ENCODE data around the gene SGCD.

The SGCD gene

DNA sequence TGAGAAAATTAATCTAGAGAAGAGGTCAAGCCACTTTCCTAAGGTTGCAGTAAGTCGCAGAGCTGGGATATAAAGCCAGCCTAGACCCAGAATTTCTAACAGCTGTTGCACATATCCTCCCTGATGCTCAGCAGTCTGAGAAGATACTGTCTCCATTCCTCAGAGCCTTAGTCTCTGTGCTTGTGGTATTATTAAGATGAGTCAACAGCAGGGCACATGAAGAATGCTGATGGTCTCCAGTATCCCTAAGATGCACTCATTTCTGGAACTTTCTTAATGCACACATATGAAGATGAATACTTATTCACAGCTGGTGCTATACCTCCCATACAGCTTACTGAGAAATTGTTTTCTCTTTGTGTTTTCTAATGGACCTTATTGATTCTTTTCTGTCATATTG lies 32.5 kb downstream of the SGCD start:
- no peak for TF ChIP-seq CTCF (IDR thresholded peaks at IDR 0.05; ENCODE audit: low read depth, low read length)
- peak; percentile 44 for DNase-seq (ENCODE audit: extremely low read depth, low read depth)

DNA sequence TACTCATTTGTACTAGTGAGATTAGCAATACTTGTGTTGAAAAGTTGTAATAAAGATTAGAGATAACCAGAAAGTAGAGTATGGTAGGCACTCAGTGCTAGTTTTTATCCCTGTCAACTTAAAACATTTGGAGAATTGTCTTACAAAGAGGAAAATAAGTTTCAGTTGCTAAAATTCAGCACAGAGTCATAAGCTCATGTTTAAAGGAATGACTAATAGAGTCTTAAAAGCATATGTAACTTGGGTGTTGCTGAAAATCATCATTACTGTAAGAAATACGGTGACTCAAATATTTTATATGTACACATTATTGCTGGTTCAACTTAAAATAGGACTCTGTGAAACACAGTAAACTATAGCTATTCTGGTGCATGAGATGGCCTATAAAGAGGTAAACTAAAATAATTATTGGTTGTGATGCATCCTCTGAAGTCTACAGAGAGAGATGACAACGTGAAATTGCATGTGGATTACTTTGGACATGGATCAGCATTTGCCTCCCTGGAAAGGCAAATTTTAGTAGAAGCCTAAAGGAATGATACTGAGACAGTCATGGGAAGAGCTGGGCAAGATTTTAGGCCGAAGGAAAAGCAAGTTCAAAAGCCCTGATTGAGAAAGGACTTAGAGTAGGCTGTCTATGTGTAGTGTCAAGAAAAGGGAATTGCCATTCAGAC lies 34.6 kb downstream of the SGCD start:
- no peak for DNase-seq (ENCODE audit: extremely low read depth, low read depth)
- TF ChIP-seq CTCF (IDR thresholded peaks at IDR 0.05; ENCODE audit: low read depth, low read length): no peak

DNA sequence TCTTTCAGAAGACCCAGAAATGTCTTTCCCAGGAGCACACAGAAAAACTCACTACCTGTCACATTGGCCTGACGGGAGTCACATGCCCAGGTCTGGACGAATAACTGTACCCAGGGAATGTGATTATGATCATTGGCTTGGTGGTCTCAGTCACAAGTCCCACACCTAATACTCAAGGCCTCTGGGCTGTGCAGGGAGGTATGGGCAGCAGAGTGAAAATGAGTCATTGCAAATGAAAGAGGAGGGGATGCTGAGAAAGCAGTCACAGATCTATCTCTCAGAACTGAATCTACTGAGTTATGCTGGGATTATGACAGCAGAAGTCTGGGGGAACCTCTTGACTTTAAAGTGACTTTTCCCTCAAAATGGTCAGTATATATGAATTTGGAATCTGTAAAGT lies 36.9 kb downstream of the SGCD start:
- no peak for DNase-seq (ENCODE audit: extremely low read depth, low read depth)
- TF ChIP-seq CTCF (IDR thresholded peaks at IDR 0.05; ENCODE audit: low read depth, low read length): no peak

DNA sequence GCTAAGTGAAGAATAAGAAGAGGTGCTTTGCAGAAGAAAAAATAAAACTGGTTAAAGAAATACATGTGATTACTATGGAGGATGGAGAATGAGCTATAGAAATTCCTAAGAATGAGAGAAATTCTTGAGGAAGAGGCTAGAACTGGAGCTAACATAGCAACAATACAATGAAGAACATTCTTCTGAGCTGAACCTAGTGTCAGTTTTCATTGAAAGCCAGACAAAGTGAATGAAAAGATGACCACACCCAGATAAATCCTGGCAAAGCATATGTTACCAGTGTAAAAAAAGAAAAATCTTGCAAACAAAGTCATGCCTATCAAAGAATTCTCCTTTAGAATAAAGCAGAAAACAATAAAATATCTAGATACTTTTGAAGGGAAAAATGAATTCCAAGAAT lies 39.6 kb downstream of the SGCD start:
- no peak for DNase-seq (ENCODE audit: extremely low read depth, low read depth)
- no peak for TF ChIP-seq CTCF (IDR thresholded peaks at IDR 0.05; ENCODE audit: low read depth, low read length)

DNA sequence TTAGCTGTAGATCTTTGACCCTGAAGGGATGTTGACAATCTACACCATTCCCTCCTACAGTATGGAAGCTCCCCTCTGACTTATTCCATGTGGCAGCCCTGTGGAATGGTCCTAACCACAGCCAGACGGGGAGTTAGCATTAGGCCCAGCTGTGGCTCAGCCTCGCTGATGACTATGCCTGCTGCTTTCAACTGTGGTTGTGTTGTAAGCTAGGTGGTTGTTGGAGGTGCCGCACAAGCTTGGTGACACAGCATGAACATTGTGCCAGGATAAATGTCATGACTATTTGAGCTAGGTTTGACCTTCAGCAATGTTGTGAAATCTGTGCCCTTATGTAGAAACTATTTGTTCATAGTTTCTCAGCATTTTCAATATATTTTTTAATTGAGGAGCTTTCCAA lies 40.6 kb downstream of the SGCD start:
- DNase-seq (ENCODE audit: extremely low read depth, low read depth): peak; percentile 81

DNA sequence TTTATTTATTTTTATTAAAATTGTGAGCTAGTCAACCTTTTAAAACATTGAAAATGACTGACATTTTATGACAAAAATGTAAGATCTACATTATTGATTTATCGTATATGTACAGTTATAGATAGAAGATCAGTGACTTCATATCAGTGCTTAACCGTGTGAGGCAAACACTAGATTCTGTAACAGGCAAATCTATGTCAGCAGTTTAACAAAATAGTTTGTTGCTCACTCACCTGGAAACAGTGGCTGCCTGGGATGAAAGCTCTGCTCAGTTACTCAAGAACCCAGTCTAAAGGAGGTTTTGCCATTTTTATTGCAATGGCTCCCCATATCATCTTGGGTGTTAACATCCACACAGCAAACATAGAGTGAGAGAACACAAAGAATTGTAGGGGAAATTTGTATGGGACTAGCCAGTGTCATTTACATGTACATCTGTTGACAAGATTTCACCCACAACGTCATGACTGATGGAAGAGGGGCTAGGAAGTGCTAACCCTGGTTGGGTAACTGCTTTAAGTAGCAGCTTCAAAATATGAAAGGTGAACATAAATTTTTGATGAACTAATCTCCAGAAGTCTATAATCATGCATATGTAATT lies 49.0 kb downstream of the SGCD start:
- DNase-seq (ENCODE audit: extremely low read depth, low read depth): no peak
- TF ChIP-seq CTCF (IDR thresholded peaks at IDR 0.05; ENCODE audit: low read depth, low read length): no peak

More for the DNA sequence above, 40.6 kb downstream of the SGCD start:
- no peak for TF ChIP-seq CTCF (IDR thresholded peaks at IDR 0.05; ENCODE audit: low read depth, low read length)

GRCh38 chr5:156376751-156377150 lies 49.8 kb downstream of the SGCD start:
- TF ChIP-seq CTCF (IDR thresholded peaks at IDR 0.05; ENCODE audit: low read depth, low read length): no peak
- DNase-seq (ENCODE audit: extremely low read depth, low read depth): no peak
